GM12873 (cell line): ENCODE measurements around the gene PFKM.

Source experiments
- TF ChIP-seq, protein P1 (sequence below): IDR thresholded peaks from 2 replicates; pipeline ENCODE4 v1.5.1; 2012; ENCODE audit warnings: low read depth, mild to moderate bottlenecking, moderate library complexity, low read length, control low read depth; ENCODE audit not compliant: insufficient read depth; ENCODE audit errors: missing control alignments

The PFKM gene

DNA sequence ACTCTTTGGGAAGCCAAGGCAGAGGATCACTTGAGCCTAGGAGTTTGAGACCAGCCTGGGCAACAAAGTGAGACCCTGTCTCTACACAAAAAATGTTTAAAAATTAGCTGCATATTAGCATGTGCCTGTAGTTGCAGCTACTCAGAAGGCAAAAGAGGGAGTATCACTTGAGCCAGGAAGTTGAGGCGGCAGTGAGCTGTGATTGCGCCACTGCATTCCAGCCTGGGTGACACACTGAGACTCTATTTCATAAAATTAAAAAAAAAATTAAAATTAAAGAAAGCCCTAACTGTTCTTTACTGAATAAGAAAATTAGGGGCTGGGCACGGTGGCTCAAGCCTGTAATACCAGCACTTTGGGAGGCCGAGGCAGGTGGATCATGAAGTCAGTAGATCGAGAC is 40.3 kb upstream of the PFKM start:
- TF ChIP-seq, protein P1, sequence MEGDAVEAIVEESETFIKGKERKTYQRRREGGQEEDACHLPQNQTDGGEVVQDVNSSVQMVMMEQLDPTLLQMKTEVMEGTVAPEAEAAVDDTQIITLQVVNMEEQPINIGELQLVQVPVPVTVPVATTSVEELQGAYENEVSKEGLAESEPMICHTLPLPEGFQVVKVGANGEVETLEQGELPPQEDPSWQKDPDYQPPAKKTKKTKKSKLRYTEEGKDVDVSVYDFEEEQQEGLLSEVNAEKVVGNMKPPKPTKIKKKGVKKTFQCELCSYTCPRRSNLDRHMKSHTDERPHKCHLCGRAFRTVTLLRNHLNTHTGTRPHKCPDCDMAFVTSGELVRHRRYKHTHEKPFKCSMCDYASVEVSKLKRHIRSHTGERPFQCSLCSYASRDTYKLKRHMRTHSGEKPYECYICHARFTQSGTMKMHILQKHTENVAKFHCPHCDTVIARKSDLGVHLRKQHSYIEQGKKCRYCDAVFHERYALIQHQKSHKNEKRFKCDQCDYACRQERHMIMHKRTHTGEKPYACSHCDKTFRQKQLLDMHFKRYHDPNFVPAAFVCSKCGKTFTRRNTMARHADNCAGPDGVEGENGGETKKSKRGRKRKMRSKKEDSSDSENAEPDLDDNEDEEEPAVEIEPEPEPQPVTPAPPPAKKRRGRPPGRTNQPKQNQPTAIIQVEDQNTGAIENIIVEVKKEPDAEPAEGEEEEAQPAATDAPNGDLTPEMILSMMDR, result no peak

DNA sequence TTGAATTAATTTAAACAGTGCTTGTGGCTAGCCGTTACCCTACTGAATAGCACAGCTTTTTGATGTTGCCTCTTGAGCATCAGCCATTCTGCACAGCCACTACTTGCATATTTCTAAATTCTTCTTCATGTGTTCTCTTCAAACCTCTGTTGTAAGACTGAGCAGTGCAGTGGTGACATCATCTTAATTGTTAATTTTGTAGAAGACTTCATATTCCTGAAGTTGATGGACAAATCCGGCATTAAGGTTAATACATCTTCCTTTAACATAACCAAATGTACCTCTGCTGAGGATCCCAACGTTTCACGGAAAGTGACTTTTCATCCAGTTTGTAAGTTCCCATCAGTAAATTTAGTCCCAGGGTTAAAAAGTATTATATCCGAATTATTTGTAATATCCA is 38.9 kb upstream of the PFKM start:
- TF ChIP-seq, protein P1, result no peak

DNA sequence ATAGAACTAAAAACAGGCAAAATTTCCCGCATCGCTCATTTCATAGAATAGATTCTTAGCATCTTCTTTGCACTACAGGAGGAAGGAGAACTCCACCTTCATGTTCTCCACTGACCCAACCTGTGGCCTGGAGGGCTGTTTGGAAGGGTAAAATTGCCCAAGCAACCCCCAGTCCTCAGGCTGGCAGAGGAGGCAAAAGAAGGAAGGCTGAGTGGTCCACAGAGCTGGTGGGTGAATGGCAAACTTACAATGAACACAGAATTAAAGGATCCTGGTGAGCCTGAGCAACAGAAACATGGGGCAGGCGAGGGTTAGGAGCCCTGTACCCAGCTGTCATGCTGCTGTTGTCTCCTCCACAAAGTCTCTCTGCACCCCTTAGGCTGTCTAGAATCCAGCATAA is 38.3 kb upstream of the PFKM start:
- TF ChIP-seq, protein P1, result no peak

DNA sequence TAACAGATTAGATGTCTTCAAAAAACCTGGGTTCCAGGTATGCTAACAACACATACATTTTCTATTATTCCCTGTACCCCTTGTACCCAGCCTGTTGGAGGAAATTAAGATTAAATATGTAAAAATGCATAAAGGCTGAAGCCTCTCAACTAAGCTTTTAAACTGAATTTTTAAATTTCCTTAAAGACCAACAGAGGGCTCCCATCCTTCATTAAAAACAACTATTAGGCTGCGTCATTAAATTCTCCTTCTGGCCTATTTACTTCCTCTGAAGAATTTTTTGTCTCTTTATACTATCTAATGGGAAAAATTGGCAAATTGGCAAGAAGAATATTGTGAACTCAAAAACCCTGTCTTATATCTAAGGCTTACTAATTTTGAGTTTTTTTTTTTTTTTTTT is 35.1 kb upstream of the PFKM start:
- TF ChIP-seq, protein P1, result no peak

DNA sequence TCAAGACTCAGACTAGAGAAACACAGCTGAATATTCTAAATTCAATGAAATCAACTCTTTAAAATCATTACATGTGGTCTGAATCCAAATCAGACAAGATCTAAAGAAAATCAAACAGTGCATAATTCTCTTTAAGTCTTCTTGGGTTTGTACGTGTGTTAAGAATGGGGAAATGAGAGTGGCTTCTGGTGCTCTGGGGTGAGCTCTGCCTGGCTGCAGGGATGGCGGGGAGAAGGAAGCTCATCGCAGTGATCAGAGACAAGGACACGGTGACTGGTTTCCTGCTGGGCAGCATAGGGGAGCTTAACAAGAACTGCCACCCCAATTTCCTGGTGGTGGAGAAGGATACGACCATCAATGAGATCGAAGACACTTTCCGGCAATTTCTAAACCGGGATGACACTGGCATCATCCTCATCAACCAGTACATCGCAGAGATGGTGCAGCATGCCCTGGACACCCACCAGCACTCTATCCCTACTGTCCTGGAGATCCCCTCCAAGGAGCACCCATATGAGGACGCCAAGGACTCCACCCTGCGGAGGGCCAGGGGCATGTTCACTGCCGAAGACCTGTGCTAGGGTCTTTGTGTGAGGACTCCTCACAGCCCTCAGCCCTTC is 34.2 kb upstream of the PFKM start:
- TF ChIP-seq, protein P1, result no peak

DNA sequence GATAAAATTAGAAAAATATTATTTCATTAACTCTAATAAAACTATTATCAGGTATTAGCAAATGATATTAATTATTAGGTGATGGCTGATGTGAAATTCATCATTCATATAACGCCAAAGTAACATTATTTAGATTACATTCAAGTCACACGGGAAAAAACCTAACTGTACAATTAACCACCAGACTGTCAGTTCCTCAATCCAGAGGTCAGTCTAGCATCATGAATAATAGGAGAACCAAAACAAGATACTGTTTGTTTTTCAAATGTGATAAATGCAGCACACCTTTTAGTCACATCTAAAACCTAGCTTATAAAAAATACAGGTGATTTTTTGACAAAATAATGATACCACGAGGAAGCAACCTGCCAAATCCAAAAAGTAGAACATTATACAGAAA is 32.8 kb upstream of the PFKM start:
- TF ChIP-seq, protein P1, result no peak

DNA sequence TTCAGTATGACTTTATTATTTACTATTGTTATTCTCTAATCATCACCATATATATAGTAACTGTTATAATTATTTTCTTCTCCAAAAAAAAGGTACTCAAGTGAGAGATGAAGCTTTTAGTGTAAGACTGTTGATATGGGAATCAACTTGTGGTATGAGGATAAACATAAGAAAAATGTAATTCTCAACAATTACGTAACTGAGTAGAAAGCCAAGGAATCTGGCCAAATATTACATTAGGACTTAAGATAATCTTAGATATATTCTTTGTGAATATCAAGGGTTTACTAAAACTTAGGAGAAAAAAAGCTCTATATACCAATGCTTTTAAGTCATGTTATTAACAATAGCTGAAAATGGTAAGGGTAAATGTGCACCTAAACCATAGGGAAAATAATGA is 26.6 kb upstream of the PFKM start:
- TF ChIP-seq, protein P1, result no peak

DNA sequence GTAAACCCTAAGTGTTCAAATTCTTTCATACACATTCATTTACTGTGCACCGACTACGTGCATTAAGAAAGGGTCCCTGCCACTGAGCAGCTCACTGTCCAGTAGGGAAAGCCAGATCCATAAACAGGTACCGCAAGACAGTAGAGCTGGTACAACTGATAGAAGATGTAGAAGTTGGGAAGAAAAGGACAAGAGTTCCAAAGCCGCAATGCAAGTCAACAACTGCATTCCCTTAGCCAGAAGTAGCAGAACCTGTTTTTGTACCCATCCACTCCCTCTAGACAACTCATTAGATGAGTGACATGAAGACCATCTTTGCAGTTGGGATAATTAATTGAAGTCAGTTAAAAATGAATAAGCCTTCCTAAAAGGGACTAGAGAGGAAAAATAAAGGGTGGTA is 14.6 kb upstream of the PFKM start:
- TF ChIP-seq, protein P1, result no peak
